Calu3 (cell line): Measurements from ENCODE around the gene ZNF462. TPM values are rescaled to one million over a fixed set of nuclear protein-coding genes. Genes with fewer than 3 reads are reported as not detected.

Source experiments
- BruUV-seq: library from RNA; stranded (reverse); fragments of 400-500 nt; replicated peaks from 2 replicates; lab custom pipeline; 2021; lab: Mats Ljungman, UMichigan
- CTCF ChIA-PET: fragments of 300-600 bp; sonication (Branson Sonifier 250); formaldehyde crosslinking; loops from one replicate; lab custom pipeline; 2022; ENCODE audit warnings: antibody characterized with exemption; lab: Charles Lee
- DNase-seq: peaks from one replicate; pipeline ENCODE4 v3.0.0; 2022
- H3K27ac Mint-ChIP-seq: one replicate; pipeline ENCODE4 v1.8.0; 2022; ENCODE audit warnings: mixed read lengths; ENCODE audit not compliant: unreplicated experiment
- H3K27me3 Mint-ChIP-seq: one replicate; pipeline ENCODE4 v1.8.0; 2022; ENCODE audit warnings: mixed read lengths; ENCODE audit not compliant: unreplicated experiment
- H3K36me3 Mint-ChIP-seq: one replicate; pipeline ENCODE4 v1.8.0; 2022; ENCODE audit warnings: mild to moderate bottlenecking, moderate library complexity, mixed read lengths; ENCODE audit not compliant: insufficient read depth, unreplicated experiment
- H3K4me1 Mint-ChIP-seq: one replicate; pipeline ENCODE4 v1.8.0; 2022; ENCODE audit warnings: mild to moderate bottlenecking, low read depth, mixed read lengths; ENCODE audit not compliant: unreplicated experiment
- H3K4me3 Mint-ChIP-seq: one replicate; pipeline ENCODE4 v1.8.0; 2022; ENCODE audit warnings: mild to moderate bottlenecking, low read depth, moderate library complexity, mixed read lengths; ENCODE audit not compliant: unreplicated experiment
- H3K9me3 Mint-ChIP-seq: one replicate; pipeline ENCODE4 v1.8.0; 2022; ENCODE audit warnings: low read depth, mixed read lengths; ENCODE audit not compliant: unreplicated experiment
- CTCF ChIP-seq: fragments of 200-600 bp; IDR thresholded peaks from one replicate; pipeline ENCODE4 v1.8.0; 2022; ENCODE audit warnings: antibody characterized with exemption; ENCODE audit not compliant: unreplicated experiment
- intact Hi-C: fragments of 100-400 bp; cut with micrococcal nuclease; formaldehyde crosslinking; loops from one replicate; pipeline ENCODE4 v1.10.0; 2022; ENCODE audit not compliant: unreplicated experiment
- total RNA-seq: library from RNA; stranded (reverse); gene quantifications from 2 replicates; pipeline ENCODE4 v1.2.3, GENCODE V29; 2022

ZNF462 gene
- total RNA-seq, 1 experiment from 2014 or later = 48.0 TPM

DNA sequence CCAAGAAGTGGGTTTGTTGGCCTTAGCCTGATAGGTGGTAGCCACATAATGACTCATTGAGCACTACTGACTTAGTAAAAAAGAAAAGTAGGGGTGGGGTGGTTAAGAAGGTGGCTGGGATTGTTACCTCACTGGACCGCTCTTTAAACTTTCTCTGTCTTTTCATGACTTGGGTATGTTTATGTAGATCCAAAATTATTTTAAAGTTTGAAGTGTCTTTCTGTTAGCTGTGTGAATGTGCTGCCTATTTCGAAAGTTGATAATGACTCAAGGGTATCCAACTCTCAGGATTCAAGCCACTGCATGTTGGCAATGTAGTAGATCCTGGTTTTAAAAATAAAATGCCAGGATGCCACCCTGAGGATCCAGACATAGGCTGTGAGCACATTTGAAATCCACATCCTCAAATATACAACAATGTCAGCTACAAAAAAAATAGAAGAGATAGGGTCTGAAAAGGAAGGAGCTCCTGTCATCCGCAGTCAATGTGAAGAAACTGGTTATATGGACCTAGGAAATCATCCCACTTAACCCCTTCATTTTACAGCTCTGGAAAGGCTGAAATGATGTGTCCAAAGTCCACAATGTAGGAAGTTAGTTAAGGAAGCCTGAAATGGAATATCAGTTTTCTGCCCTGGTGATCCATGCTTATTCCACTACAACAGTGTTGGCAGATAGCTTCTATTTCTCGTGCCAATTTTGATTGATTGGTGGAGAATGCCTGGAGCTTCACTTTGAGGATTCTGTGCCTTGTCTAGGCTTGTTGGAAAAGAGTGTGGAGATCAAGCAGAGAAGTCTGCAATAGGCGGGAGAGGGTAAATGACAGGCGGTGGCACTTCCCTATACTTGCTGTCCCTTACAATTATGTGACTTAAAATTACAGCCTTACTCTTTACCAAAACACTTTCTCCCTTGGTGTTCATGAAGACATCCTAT is 23.4 kb downstream of the ZNF462 start:
- BruUV-seq = no TSS peak
- H3K4me1 Mint-ChIP-seq = peaks cover 63% of the 10 kb centered on the region
- no peak for TF ChIP-seq CTCF
- H3K36me3 Mint-ChIP-seq = no peaks in the 10 kb centered on the region
- H3K4me3 Mint-ChIP-seq = no peak overlapping the region
- CTCF ChIA-PET = no interaction called here
- no peaks in the 10 kb centered on the region for H3K27me3 Mint-ChIP-seq
- intact Hi-C loops = loop anchor here (10.0 kb wide), 1 partner anchor 462 kb away; no protein-coding TSS in a partner anchor
- no peak for DNase-seq
- H3K27ac Mint-ChIP-seq = no peak overlapping the region
- H3K9me3 Mint-ChIP-seq = peaks cover 2% of the 10 kb centered on the region

DNA sequence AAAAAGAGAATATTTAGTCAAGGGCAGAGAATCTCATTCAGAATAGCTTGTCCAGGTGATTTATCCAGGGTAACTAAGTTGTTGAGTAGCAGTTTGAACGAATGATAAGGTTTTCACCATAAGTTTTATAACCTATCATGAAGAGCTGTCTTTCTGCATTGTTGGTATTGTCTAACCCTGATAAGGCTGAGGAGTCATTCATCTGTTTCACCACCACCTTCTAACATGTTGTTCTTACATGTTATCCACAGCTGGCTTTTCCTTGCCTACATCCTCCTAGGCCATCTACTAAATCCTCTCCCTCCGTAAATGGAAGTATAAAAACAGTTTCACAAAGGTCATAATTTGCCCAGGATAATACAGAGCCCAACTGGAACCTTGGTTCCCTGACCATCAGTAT is 24.1 kb downstream of the ZNF462 start:
- Mint-ChIP-seq H3K27me3 (no peaks in the 10 kb centered on the region), H3K4me3 (no peak overlapping the region), H3K4me1 (peaks cover 57% of the 10 kb centered on the region), H3K9me3 (peaks cover 2% of the 10 kb centered on the region), H3K36me3 (no peaks in the 10 kb centered on the region), H3K27ac (no peak overlapping the region)
- CTCF ChIA-PET = no interaction called here
- TF ChIP-seq CTCF = no peak
- intact Hi-C loops = loop anchor here (10.0 kb wide), 1 partner anchor 462 kb away; no protein-coding TSS in a partner anchor
- DNase-seq = no peak
- BruUV-seq = no TSS peak

- intact Hi-C loops = loop anchor here (10.0 kb wide), 1 partner anchor 464 kb away; no protein-coding TSS in a partner anchor
- H3K27ac Mint-ChIP-seq = peak overlapping the region; percentile 38
- BruUV-seq = no TSS peak
- H3K4me1 Mint-ChIP-seq = peaks cover 48% of the 10 kb centered on the region
- H3K4me3 Mint-ChIP-seq = peak overlapping the region; percentile 40
- H3K27me3 Mint-ChIP-seq = no peaks in the 10 kb centered on the region
- CTCF ChIA-PET = no interaction called here
- H3K36me3 Mint-ChIP-seq = peaks cover 6% of the 10 kb centered on the region
- H3K9me3 Mint-ChIP-seq = no peaks in the 10 kb centered on the region
- no peak for DNase-seq
- TF ChIP-seq CTCF = no peak
These were observed 26.2 kb downstream of the ZNF462 start for GRCh38 chr9:106889061-106889590.

GRCh38 chr9:106890608-106891007 is 27.6 kb downstream of the ZNF462 start:
- intact Hi-C loops = no loop called here
- TF ChIP-seq CTCF = no peak
- Mint-ChIP-seq H3K4me3 (no peak overlapping the region), H3K4me1 (peaks cover 44% of the 10 kb centered on the region), H3K36me3 (peaks cover 6% of the 10 kb centered on the region), H3K27ac (no peak overlapping the region), H3K27me3 (no peaks in the 10 kb centered on the region), H3K9me3 (no peaks in the 10 kb centered on the region)
- no TSS peak for BruUV-seq
- CTCF ChIA-PET = no interaction called here
- no peak for DNase-seq
